H1 (cell line): ENCODE data around the gene EEIG2. TPM values are rescaled to one million over a fixed set of nuclear protein-coding genes. Genes with fewer than 3 reads are reported as not detected.
"Not testable (repeated sequence)": the region's sequence is repeated elsewhere in the genome, so short reads cannot be mapped to it uniquely, and the experiment has no call there.

ENCODE experiments used
- CTCF ChIA-PET: fragments of 300-600 bp; sonication (Branson Sonifier 250); formaldehyde crosslinking; loops from one replicate; lab custom pipeline; 2021; ENCODE audit not compliant: partially characterized antibody; lab: Charles Lee
- POLR2A ChIA-PET: fragments of 300-600 bp; sonication (Branson Sonifier 250); formaldehyde crosslinking; loops from one replicate; lab custom pipeline; 2021; ENCODE audit warnings: inconsistent platforms; ENCODE audit not compliant: partially characterized antibody; lab: Charles Lee
- DNase-seq, 2 experiments: peaks; one replicate each; pipeline versions ENCODE4 v3.0.0 to v3.0.0-alpha.2; 2010 to 2022; ENCODE audit warnings: low spot score in 2 of 2, low read depth in 1 of 2, mixed read lengths in 1 of 2
- FAIRE-seq: peaks from 2 replicates; lab custom pipeline; 2011; peaks lifted over from hg19 to GRCh38; lab: Jason Lieb, UNC
- H2AFZ ChIP-seq: 2 replicates; pipeline ENCODE4 v1.8.1; 2012; ENCODE audit warnings: low read length, inconsistent platforms
- H2AK5ac ChIP-seq: 2 replicates; pipeline ENCODE4 v1.6.1; 2013; ENCODE audit warnings: low read depth, low read length
- H2BK120ac ChIP-seq: replicated peaks from 2 replicates; pipeline ENCODE3; 2013; ENCODE audit warnings: low read depth, low read length, inconsistent platforms
- H2BK12ac ChIP-seq: 2 replicates; pipeline ENCODE4 v1.6.1; 2013; ENCODE audit warnings: low read depth, low read length
- H2BK15ac ChIP-seq: 2 replicates; pipeline ENCODE4 v1.6.1; 2013; ENCODE audit warnings: low read length
- H2BK20ac ChIP-seq: 2 replicates; pipeline ENCODE4 v1.6.1; 2013; ENCODE audit warnings: low read length
- H2BK5ac ChIP-seq: 2 replicates; pipeline ENCODE4 v1.6.1; 2013; ENCODE audit warnings: low read depth, low read length
- H3K14ac ChIP-seq: 2 replicates; pipeline ENCODE4 v1.6.1; 2013; ENCODE audit warnings: inconsistent platforms; ENCODE audit not compliant: insufficient read length
- H3K18ac ChIP-seq: 2 replicates; pipeline ENCODE4 v1.6.1; 2013; ENCODE audit warnings: low read length; ENCODE audit errors: extremely low read depth
- H3K23ac ChIP-seq: 2 replicates; pipeline ENCODE4 v1.6.1; 2013; ENCODE audit warnings: inconsistent platforms; ENCODE audit not compliant: insufficient read length
- H3K23me2 ChIP-seq: 2 replicates; pipeline ENCODE4 v1.6.1; 2013; ENCODE audit warnings: low read depth, low read length
- H3K27ac ChIP-seq: 2 replicates; pipeline ENCODE4 v1.6.1; 2011; ENCODE audit warnings: low read depth, low read length, inconsistent platforms
- H3K27me3 ChIP-seq, 4 experiments: replicated peaks in 1 of 4; 1 replicate in 1 of 4; 2 replicates in 3 of 4; pipeline versions ENCODE4 v1.6.1 to v1.8.1; 2011 to 2013; ENCODE audit warnings: low read length in 3 of 4, mild to moderate bottlenecking in 3 of 4, inconsistent platforms in 2 of 4, mixed read lengths in 2 of 4, moderate library complexity in 1 of 4; ENCODE audit not compliant: control insufficient read depth in 3 of 4, insufficient read depth in 3 of 4; ENCODE audit errors: extremely low read depth in 1 of 4
- H3K36me3 ChIP-seq, 4 experiments: 2 replicates each; pipeline versions ENCODE4 v1.6.1 to v1.8.1; 2011 to 2013; ENCODE audit warnings: mild to moderate bottlenecking in 4 of 4, low read length in 3 of 4, moderate library complexity in 2 of 4, control low read depth in 1 of 4, inconsistent platforms in 1 of 4; ENCODE audit not compliant: insufficient read depth in 4 of 4, control insufficient read depth in 2 of 4
- H3K4ac ChIP-seq: replicated peaks from 2 replicates; pipeline ENCODE3; 2013; ENCODE audit warnings: low read length, low read depth, mixed read lengths, inconsistent platforms; ENCODE audit not compliant: insufficient read length
- H3K4me1 ChIP-seq, 4 experiments: replicated peaks in 1 of 4; 1 replicate in 1 of 4; 2 replicates in 3 of 4; pipeline versions ENCODE4 v1.6.1 to v1.8.1; 2011 to 2013; ENCODE audit warnings: low read length in 3 of 4, inconsistent platforms in 2 of 4, mixed read lengths in 1 of 4; ENCODE audit not compliant: insufficient read depth in 4 of 4, control insufficient read depth in 3 of 4
- H3K4me2 ChIP-seq, 2 experiments: 2 replicates each; pipeline versions ENCODE4 v1.6.1 to v1.8.1; 2011 to 2013; ENCODE audit warnings: low read depth in 2 of 2, low read length in 2 of 2, control low read depth in 1 of 2, inconsistent platforms in 1 of 2, mild to moderate bottlenecking in 1 of 2; ENCODE audit not compliant: insufficient read depth in 1 of 2
- H3K4me3 ChIP-seq, 4 experiments: fragments of 200-600, 300-600 bp in 1 of 4; sonication (generic), shearing (Covaris generic), sonication (Bioruptor Twin) in 1 of 4; 2 replicates each; pipeline versions ENCODE4 v1.5.1 to v1.8.1; 2011 to 2016; ENCODE audit warnings: low read length in 4 of 4, low read depth in 3 of 4, control low read depth in 2 of 4, inconsistent platforms in 2 of 4, mild to moderate bottlenecking in 2 of 4, mixed read lengths in 1 of 4, moderate library complexity in 1 of 4; ENCODE audit not compliant: insufficient read depth in 2 of 4; ENCODE audit errors: extremely low read depth in 1 of 4
- H3K56ac ChIP-seq: replicated peaks from 2 replicates; pipeline ENCODE3; 2013; ENCODE audit warnings: low read depth, mild to moderate bottlenecking, mixed read lengths, low read length, inconsistent platforms; ENCODE audit not compliant: insufficient read length
- H3K79me1 ChIP-seq: 2 replicates; pipeline ENCODE4 v1.6.1; 2013; ENCODE audit warnings: low read depth, low read length, control low read depth
- H3K79me2 ChIP-seq, 2 experiments: 2 replicates each; pipeline versions ENCODE4 v1.6.1 to v1.8.1; 2012 to 2013; ENCODE audit warnings: low read length in 2 of 2, mild to moderate bottlenecking in 2 of 2, inconsistent platforms in 1 of 2; ENCODE audit not compliant: insufficient read depth in 2 of 2, control insufficient read depth in 1 of 2
- H3K9ac ChIP-seq, 4 experiments: replicated peaks in 1 of 4; 1 replicate in 1 of 4; 2 replicates in 3 of 4; pipeline versions ENCODE4 v1.6.1 to v1.8.1; 2011 to 2013; ENCODE audit warnings: low read depth in 3 of 4, low read length in 3 of 4, control low read depth in 2 of 4, mild to moderate bottlenecking in 2 of 4, moderate library complexity in 2 of 4, inconsistent platforms in 1 of 4; ENCODE audit errors: extremely low read depth in 1 of 4
- H3K9me3 ChIP-seq, 2 experiments: 2 replicates each; pipeline versions ENCODE4 v1.6.1 to v1.8.1; 2012 to 2013; ENCODE audit warnings: mild to moderate bottlenecking in 2 of 2, moderate library complexity in 2 of 2, control low read depth in 1 of 2, inconsistent platforms in 1 of 2, low read depth in 1 of 2, low read length in 1 of 2, mixed read lengths in 1 of 2; ENCODE audit not compliant: insufficient read depth in 2 of 2
- H4K20me1 ChIP-seq, 2 experiments: replicated peaks in 1 of 2; 2 replicates each; pipeline versions ENCODE3 to v1.8.1; 2011 to 2013; ENCODE audit warnings: inconsistent platforms in 2 of 2, low read length in 2 of 2, mild to moderate bottlenecking in 1 of 2; ENCODE audit not compliant: insufficient read depth in 2 of 2, control insufficient read depth in 1 of 2
- H4K5ac ChIP-seq: 2 replicates; pipeline ENCODE4 v1.6.1; 2013; ENCODE audit warnings: low read length, low read depth, mixed read lengths, inconsistent platforms; ENCODE audit not compliant: insufficient read length
- H4K8ac ChIP-seq: 2 replicates; pipeline ENCODE4 v1.8.0; 2013; ENCODE audit warnings: mild to moderate bottlenecking, moderate library complexity, low read length, inconsistent platforms; ENCODE audit not compliant: insufficient read depth; ENCODE audit errors: extremely low read depth
- H4K91ac ChIP-seq: replicated peaks from 2 replicates; pipeline ENCODE3; 2013; ENCODE audit warnings: low read length, mixed read lengths, inconsistent platforms; ENCODE audit not compliant: insufficient read length
- WGBS, 2 experiments: shearing (Covaris generic) in 1 of 2; methylation state at CpG; one replicate each; pipeline versions ENCODE4 v1.1.6 to v1.1.7; 2013 to 2015; ENCODE audit warnings: low lambda C conversion rate in 2 of 2, mixed read lengths in 2 of 2, inconsistent platforms in 1 of 2, low coverage in 1 of 2, missing lambda C conversion rate in 1 of 2; ENCODE audit not compliant: insufficient replicate concordance in 2 of 2, insufficient coverage in 1 of 2, insufficient read length in 1 of 2; ENCODE audit errors: extremely low coverage in 1 of 2, missing lambda C conversion rate in 1 of 2; 5-methylcytosine and 5-hydroxymethylcytosine counted together
- polyA plus RNA-seq, 7 experiments: library from polyadenylated mRNA; depleted of rRNA in 3 of 7; stranded (reverse) in 5 of 7; unstranded in 2 of 7; fragments of >200 nt in 5 of 7; fragments of 200-250 nt in 2 of 7; gene quantifications; 1 replicate in 5 of 7; 2 replicates in 1 of 7; 4 replicates in 1 of 7; pipeline versions ENCODE4 v1.2.1 to v1.2.3, GENCODE V29; 2011 to 2013; ENCODE audit warnings: missing spikeins in 2 of 7, mixed read lengths in 2 of 7
- total RNA-seq: library from RNA; stranded (reverse); fragmentation: NEBNext Ultra II Directional; extraction: Animal tissue kit (Norgen Biotek cat#: 25700); gene quantifications from 2 replicates; pipeline ENCODE4 v1.2.1, GENCODE V29; 2021

The EEIG2 gene
- total and polyA plus RNA-seq, 2 of the 8 experiments (the other 6 are each of a cell fraction or from before 2014, with no cell fraction given): 6.1 to 20.1 TPM

- H3K27me3 ChIP-seq, POLR2A ChIA-PET, H3K27ac ChIP-seq, H2BK20ac ChIP-seq, DNase-seq, H3K9ac ChIP-seq, H3K4me2 ChIP-seq, H3K18ac ChIP-seq, H2BK12ac ChIP-seq, H4K91ac ChIP-seq, H3K9me3 ChIP-seq, H3K23ac ChIP-seq, H3K36me3 ChIP-seq, H3K23me2 ChIP-seq, H2BK120ac ChIP-seq, FAIRE-seq, H4K5ac ChIP-seq, H3K4me3 ChIP-seq, H3K79me2 ChIP-seq, H4K8ac ChIP-seq, H2BK15ac ChIP-seq, H2AK5ac ChIP-seq, H2AFZ ChIP-seq, H3K14ac ChIP-seq, H3K4ac ChIP-seq, H2BK5ac ChIP-seq, CTCF ChIA-PET, H3K4me1 ChIP-seq, H3K79me1 ChIP-seq, H4K20me1 ChIP-seq, H3K56ac ChIP-seq: not testable (repeated sequence)
- 89% methylated on average over 4 of the region's 4 CpGs; no CpG with 5 or more reads in 1 of the 2 experiments for WGBS, 2 experiments
Observed at GRCh38 chr1:108547493-108547892, 12.4 kb upstream of the EEIG2 start.
